Left lung (tissue), 10 donors: ENCODE measurements around the gene SMARCA2. TPM values are rescaled to one million over a fixed set of nuclear protein-coding genes. Genes with fewer than 3 reads are reported as not detected.

Experiments used
- ATAC-seq: fragments of 200-7000 bp; cut with Tn5 transposase; one replicate; pipeline ENCODE4 v1.9.1; 2020; ENCODE audit warnings: moderate library complexity
- DNase-seq, 4 donors: peaks; one replicate each; pipeline ENCODE4 v3.0.0-alpha.2; 2013 to 2020
- H3K27ac ChIP-seq, 2 donors: fragments of 200-600 bp; sonication (generic) in 1 of 2; one replicate each; pipeline versions ENCODE4 v1.5.0 to v1.8.0; 2020 to 2021
- H3K27me3 ChIP-seq, 2 donors: fragments of 200-600 bp; sonication (generic) in 1 of 2; one replicate each; pipeline versions ENCODE4 v1.5.0 to v1.8.0; 2020 to 2021
- H3K36me3 ChIP-seq, 2 donors: fragments of 200-600 bp; sonication (generic) in 1 of 2; one replicate each; pipeline versions ENCODE4 v1.5.0 to v1.8.0; 2020 to 2021
- H3K4me1 ChIP-seq, 2 donors: fragments of 200-600 bp; one replicate each; pipeline ENCODE4 v1.8.0; 2021
- H3K4me3 ChIP-seq, 2 donors: fragments of 200-600 bp; sonication (generic) in 1 of 2; one replicate each; pipeline versions ENCODE4 v1.5.0 to v1.8.0; 2020 to 2021; ENCODE audit warnings: mild to moderate bottlenecking in 1 of 2
- H3K9me3 ChIP-seq, 2 donors: fragments of 200-600 bp; sonication (generic) in 1 of 2; one replicate each; pipeline versions ENCODE4 v1.5.0 to v1.8.0; 2020 to 2021
- CTCF ChIP-seq, 2 donors: fragments of 200-600 bp; sonication (generic) in 1 of 2; IDR thresholded peaks; one replicate each; pipeline versions ENCODE4 v1.5.0 to v1.8.0; 2021; ENCODE audit warnings: antibody characterized with exemption in 2 of 2
- intact Hi-C, 2 donors: fragments of 100-400 bp; cut with DNase I; formaldehyde crosslinking; loops; one replicate each; pipeline versions ENCODE4 v1.11.2 to v1.14.2; 2022
- polyA plus RNA-seq, 6 donors: library from polyadenylated mRNA; unstranded; fragments of 120-200 nt; gene quantifications; one replicate each; pipeline ENCODE4 v1.2.1, GENCODE V29; 2013; ENCODE audit not compliant: insufficient read length in 6 of 6
- total RNA-seq, 2 donors: library from RNA; stranded (reverse); fragmentation: NEBNext Ultra II Directional; extraction: Animal tissue kit (Norgen Biotek cat#: 25700); gene quantifications; one replicate each; pipeline ENCODE4 v1.2.1, GENCODE V29; 2021
- donor health status: DM: no; HTN: yes; CAD: no.
- donor health status: DM: no; HTN: no; CAD: no.

The SMARCA2 gene
- total and polyA plus RNA-seq, 8 donors = 110 to 207 (median 152) TPM

- Histone ChIP-seq H3K4me3 (no peak overlapping the region), H3K4me1 (peaks cover 14 to 23% of the 10 kb centered on the region in 2 donors), H3K36me3 (peaks cover 0 to 35% of the 10 kb centered on the region in 2 donors), H3K27me3 (no peaks in the 10 kb centered on the region), H3K9me3 (no peaks in the 10 kb centered on the region), H3K27ac (no peak overlapping the region)
- ATAC-seq (no peak), DNase-seq (no peak)
- intact Hi-C loops = loop anchor here in 1 of 2 donors (10.0 kb wide), 1 partner anchor 704 kb away; no protein-coding TSS in a partner anchor
- no peak for TF ChIP-seq CTCF (IDR thresholded peaks at IDR 0.05)
These were observed 115.8 kb downstream of the SMARCA2 start for GRCh38 chr9:2130941-2131340.

GRCh38 chr9:2132484-2133082 is 117.4 kb downstream of the SMARCA2 start:
- H3K27me3 ChIP-seq = no peaks in the 10 kb centered on the region
- peak in 1 of 2 donors; percentile 79 for TF ChIP-seq CTCF (IDR thresholded peaks at IDR 0.05)
- peak in 2 of 4 donors; percentile 30 to 53 for DNase-seq
- H3K4me1 ChIP-seq = peaks cover 2 to 7% of the 10 kb centered on the region in 2 donors
- intact Hi-C loops = loop anchor here in 1 of 2 donors (10.0 kb wide), 1 partner anchor 702 kb away; no protein-coding TSS in a partner anchor
- H3K9me3 ChIP-seq = no peaks in the 10 kb centered on the region
- ATAC-seq = peak; percentile 65
- H3K36me3 ChIP-seq = peaks cover 0 to 45% of the 10 kb centered on the region in 2 donors
- no peak overlapping the region for H3K27ac ChIP-seq
- H3K4me3 ChIP-seq = no peak overlapping the region

- H3K27ac ChIP-seq = no peak overlapping the region
These were observed 119.2 kb downstream of the SMARCA2 start for GRCh38 chr9:2134391-2134790.

DNA sequence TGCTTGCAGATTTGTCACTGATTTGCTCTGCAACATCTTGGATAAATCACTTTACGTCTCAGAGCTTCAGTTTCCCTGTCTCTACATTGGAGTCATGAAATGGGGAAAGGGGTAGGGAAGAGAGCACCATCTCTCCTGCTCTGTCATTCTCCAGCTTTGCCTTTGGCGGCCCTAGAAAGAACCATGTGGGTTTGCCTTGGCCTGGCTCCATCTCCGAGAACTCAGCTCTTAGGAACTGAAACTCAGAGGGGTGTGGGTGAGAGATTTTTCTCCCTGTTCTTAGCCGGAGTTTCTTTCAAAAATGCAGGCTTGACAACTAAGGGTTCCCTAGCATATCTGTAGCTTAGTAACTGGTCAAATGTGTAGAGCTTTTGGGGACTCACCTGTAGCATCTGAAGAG is 123.5 kb downstream of the SMARCA2 start:
- intact Hi-C loops = loop anchor here in 1 of 2 donors (10.0 kb wide), 1 partner anchor 696 kb away; no protein-coding TSS in a partner anchor
- peaks cover 0 to 39% of the 10 kb centered on the region in 2 donors for H3K36me3 ChIP-seq
- peak; percentile 17 for ATAC-seq

More at GRCh38 chr9:2134391-2134790, 119.2 kb downstream of the SMARCA2 start:
- no peak for ATAC-seq
- Histone ChIP-seq H3K27me3 (no peaks in the 10 kb centered on the region), H3K9me3 (no peaks in the 10 kb centered on the region), H3K36me3 (peaks cover 0 to 41% of the 10 kb centered on the region in 2 donors), H3K4me1 (peaks cover 0 to 7% of the 10 kb centered on the region in 2 donors), H3K4me3 (no peak overlapping the region)
- no peak for TF ChIP-seq CTCF (IDR thresholded peaks at IDR 0.05)
- intact Hi-C loops = loop anchor here in 1 of 2 donors (10.0 kb wide), 1 partner anchor 700 kb away; no protein-coding TSS in a partner anchor
- DNase-seq = no peak

More for the DNA sequence above, 123.5 kb downstream of the SMARCA2 start:
- no peak for TF ChIP-seq CTCF (IDR thresholded peaks at IDR 0.05)
- H3K9me3 ChIP-seq = no peaks in the 10 kb centered on the region
- no peak overlapping the region for H3K27ac ChIP-seq
- H3K4me1 ChIP-seq = peaks cover 0 to 14% of the 10 kb centered on the region in 2 donors
- H3K4me3 ChIP-seq = no peak overlapping the region
- no peaks in the 10 kb centered on the region for H3K27me3 ChIP-seq
- DNase-seq = no peak
